GM19193 (cell line): ENCODE results near the gene SGMS1.

ENCODE experiments used
- POLR2A ChIP-seq: IDR thresholded peaks from 4 replicates; pipeline ENCODE4 v1.6.1; 2011; ENCODE audit not compliant: insufficient read depth, insufficient read length; ENCODE audit errors: extremely low read depth

SGMS1 gene

DNA sequence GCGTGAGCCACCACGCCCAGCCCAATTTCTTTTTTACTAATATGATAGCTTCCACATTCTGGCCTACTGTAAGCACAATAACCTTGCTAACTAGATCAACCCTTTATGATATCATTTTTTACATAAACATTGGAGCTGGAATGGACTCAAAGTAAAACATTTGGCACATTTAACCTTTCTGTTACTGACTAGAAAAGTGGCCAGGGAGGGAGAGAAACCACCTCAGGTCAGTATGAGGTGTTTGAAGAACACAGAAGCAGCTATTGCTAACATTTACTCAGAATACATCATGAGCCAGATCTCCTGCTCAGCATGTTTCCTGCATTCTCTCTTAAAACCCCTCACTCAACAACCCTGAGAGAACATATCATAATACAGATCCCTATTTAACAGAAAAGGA is 27.3 kb downstream of the SGMS1 start:
- no peak for TF ChIP-seq POLR2A

DNA sequence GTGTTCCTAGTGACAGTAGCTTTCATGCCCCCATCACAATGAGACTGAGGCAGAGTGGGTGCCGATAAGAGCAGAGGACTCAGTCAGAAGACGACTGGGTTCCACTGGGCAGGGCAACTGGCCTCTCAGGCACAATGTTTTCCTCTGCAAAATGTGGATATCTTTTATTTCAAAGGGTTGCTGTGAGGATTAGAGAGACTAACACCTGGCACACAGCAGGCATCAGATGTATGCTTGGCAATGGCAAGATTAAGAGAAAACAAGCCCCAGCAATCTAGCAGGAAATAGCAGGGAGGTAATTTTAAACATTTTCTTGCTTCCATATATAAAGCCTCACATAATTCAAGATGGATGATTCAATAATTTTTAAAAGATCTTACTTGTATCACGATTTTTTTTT is 28.0 kb downstream of the SGMS1 start:
- TF ChIP-seq POLR2A = no peak

DNA sequence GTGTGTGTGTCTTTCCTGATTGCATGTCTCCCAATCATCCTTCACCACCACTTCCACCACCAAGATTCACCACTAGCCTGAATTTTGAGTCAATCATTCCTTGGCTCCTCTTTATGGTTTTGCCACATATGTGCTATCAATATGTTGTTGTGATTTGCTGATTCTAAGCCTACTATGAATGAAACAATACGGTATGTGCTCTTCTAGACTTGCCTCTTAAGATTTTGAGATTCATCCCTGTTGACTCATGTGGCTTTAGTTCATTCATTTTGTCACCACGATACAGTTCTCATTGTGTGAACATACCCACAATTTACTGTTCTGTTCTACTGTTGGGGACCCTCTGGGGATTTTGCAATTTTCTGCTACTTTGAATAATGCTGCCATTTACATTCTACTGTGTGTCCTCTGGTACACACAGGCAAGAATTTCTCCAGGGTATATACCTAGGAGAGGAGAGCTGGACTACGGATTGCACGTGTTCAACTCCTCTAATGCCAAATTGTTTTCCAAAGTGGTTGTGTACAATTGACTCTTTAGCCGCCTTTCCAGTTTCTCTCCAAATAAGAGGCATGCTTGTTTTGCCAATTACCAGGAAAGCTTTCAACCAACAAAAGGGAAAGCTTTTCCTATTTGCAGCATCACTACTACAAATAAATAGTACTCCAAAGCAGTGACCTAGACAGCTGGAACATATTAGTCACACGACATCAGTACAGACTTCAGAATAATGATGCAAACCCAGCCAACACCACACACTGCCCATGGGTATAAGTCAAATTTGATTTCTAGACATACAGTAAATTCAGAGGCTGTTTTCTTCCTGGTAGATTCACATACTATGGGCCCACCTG is 30.0 kb downstream of the SGMS1 start:
- no peak for TF ChIP-seq POLR2A

DNA sequence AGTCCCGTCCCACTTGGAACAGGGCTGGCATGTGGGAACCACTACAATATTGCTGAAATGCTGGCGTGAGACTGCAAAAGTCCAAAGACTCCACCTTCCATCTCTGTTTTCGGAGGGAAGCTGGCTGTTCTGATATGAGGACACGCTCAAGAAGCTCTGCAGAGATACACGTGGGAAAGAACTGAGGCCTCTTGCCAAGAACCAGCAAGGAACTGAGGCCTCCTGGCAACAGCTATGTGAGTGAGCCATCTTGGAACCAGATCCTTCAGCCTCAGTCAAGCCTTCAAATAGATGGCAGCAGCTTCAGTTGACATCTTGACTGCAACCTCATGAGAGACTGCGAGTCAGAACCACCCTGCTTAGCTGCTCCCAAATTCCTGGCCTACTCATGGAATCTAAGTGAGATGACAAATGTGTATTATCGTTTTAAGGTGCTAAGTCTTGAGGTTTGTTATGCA is 30.8 kb downstream of the SGMS1 start:
- TF ChIP-seq POLR2A = no peak

DNA sequence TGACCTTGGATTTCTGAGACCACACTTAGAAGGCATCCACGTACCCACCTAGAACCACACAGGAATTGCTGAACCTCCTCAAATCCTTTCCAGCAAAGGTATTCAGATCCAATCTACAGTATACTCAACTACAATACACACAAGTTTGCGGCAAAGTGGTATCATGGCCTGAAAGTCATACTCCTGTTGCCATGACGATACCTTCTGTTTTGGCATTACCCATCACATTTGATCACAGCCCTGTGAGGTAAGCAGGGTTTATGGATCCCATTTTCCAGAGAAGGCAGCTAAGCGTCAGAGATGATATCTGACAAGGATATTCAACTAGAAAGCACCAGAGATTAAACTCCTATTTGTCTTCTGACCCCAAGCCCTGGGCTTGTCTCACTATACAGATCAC is 32.8 kb downstream of the SGMS1 start:
- TF ChIP-seq POLR2A = no peak

DNA sequence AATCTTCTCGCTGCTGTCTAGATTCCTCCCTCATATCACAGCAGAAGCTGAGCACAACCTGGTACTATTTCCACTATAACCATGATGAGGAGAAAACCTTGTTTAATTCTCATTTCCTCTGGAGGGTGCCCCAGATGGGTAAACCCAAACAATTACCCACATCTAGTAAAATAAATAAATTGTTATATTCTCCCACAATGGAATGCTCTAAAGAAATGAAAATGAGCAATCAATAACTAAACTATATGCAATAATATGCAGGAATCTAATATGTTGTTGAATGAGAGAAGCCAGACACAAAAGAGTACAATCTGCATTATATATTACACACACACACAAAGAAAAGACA is 37.0 kb downstream of the SGMS1 start:
- TF ChIP-seq POLR2A = no peak

DNA sequence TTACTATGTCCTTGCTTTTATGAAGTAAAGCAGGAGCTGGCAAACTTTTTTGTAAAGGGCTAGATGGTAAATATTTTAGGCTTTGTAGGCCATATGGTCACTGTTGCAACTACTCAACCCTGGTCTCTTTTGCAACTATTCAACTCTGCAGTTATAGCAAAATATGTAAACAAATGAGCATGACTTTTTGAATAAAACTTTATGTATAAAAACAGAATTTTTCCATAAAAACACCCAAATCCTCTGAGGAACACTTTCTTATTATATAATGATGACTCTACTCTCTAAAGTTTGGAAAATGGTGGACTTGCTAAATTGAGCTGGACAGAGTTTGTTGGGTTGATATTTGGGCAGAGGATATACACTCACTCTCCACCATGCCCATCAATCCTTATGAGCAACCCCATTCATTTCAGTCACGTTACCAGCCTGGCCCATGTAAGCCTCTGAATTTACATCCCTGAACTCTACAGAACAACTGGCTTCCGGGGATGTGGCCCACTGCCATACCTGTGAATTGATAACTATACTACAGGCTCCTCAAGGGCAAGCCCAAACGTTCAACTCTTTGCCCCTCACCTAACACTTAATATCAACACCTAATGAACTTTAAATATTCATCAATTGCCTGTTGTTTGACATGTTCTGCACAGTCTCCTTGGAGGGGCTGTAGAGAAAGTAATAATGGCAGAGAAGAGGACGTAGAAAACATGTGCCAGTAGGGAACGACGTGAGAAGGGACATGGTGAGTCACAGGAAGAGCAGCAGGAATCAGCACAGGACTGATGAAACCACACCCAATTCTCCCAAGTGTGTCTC is 37.6 kb downstream of the SGMS1 start:
- TF ChIP-seq POLR2A = no peak

DNA sequence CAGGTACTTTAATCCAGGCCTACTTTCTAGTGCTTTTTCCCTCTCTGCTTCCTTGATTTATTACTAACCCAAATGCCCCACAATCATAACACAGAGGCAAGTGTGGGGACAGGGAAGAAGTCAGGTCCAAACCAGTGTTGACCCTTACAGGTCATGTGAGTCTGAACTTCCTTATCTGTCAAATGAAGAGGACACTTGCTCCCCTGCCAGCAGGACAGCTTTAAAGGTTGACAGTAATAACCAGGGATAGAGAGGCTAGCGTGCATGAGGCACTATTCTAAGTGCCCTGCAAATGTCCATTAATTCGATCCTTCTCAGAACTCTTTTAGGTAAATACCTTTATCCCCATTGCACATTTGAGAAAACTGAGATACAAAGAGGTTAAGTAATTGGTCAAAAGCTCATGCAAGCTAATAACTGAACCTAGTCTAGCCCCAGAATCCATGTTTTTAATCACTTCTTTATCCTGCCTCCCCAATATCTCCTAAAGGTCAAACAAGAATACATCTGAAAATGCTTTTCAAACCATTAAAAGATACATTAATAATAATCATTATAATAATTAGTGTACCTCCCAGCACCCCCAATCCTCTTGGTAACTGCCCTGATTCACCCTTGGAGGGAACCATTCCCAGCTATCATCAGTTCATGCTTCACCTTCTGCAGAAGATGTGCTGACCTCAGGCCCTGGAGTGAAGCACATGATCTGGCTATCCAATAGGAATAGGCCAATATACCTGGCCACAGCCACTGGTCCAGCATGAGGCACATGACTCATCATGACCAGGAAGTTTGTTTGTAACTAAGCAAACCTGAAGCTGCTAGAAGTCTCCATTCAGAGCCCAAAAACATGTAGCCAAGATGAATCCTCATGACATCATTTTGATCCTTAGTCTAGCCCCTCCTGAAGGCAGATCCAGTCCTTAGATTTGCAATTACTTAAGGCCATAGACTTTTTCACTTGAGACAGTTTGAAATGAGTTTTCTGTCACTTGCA is 40.7 kb downstream of the SGMS1 start:
- no peak for TF ChIP-seq POLR2A

DNA sequence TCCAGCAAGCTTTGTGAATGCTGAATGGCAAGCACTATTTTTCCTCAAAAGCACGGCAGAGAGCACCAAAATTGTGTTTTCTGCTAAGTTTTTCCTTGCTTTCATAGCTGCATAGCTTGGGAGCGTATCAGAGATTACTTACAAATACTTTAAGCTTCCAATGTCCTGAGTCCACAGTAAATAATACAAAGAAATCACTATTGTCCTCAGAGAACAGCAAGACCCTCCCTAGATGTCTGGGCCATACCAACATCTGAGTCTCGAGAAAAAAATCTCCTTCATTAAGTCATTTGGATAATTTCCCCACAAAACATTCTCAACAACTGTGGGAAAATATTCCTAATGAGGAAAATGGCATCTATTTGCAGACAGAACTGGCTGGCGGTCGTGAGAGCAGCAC is 41.7 kb downstream of the SGMS1 start:
- no peak for TF ChIP-seq POLR2A

DNA sequence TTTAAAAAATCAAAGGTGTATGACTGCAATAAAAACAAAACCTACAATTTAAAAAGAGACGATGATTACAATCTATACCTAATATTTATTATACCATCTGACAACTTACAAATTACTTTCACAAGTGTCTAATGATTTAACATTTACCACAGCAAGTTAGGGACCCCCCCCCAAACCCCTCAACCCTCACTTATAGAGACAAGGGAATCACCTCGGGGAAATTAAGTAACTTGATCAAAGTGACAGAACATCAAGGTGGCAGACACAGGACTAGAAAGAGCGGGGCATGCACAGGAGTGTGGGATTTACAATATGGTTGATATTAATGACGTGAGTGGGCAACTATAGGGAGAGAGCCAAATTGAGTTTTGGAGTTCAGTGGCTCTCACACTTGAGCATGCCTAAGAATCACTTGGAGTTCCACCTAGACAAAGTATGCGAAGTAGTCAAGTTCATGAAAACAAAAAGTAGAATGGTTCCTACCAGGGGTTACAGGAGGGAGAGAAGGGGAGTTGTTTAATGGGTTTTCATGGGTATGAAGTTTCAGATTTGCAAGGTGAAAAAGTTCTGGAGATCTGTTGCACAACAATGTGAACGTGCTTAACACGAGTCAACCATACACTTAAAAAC is 43.4 kb downstream of the SGMS1 start:
- TF ChIP-seq POLR2A = no peak

DNA sequence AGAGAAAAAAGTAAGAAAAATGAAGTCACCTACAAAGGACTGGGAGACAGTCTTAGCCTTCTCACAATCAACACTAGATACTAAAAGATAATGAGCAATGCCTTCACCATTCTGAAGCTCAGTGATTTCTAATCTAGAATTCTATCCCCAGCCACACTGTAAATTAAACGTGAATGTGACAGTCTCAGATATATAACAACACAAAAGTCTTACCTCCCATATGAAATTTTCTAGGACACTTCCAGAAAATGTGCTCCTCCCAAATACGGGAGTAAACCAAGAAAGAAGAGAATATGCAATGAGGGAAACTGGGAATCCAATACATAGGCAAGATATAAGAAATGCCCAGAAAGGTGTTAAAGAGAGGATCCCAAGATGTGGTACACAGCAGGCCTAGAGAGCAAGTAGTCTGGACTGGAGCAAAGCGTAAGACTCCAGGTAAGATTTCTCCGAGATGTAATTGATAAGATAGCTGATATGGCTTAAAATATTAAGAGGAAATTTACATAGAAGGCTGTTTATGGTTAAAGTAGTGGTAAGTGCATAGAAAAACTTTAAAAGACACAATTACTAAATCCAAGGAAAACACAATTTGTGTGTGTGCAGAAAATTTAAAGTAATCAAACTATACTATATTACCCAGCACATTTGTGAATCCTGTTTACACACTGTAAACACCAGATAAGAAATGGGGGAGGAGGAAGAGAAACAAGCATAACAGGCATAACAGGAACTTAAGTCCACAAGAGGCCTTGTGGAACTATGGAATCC is 44.1 kb downstream of the SGMS1 start:
- TF ChIP-seq POLR2A = no peak

DNA sequence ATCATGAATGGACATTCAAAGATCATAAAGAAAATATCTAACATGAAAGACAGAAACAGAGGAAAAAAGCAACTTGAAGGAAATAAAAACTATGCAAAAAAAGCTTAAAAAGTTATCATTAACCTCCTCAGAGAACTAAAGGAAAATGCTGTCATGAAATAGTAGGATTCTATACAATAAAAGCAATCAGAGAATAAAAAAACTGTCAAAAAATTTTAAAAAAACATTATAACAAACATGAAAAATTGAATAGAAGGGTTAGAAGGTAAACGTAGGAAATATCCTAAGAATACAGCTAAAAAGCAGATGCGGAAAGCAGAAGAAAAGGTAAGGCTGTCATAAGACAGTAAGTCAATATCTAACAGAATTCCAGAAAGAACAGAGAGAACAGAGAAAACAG is 44.8 kb downstream of the SGMS1 start:
- no peak for TF ChIP-seq POLR2A

DNA sequence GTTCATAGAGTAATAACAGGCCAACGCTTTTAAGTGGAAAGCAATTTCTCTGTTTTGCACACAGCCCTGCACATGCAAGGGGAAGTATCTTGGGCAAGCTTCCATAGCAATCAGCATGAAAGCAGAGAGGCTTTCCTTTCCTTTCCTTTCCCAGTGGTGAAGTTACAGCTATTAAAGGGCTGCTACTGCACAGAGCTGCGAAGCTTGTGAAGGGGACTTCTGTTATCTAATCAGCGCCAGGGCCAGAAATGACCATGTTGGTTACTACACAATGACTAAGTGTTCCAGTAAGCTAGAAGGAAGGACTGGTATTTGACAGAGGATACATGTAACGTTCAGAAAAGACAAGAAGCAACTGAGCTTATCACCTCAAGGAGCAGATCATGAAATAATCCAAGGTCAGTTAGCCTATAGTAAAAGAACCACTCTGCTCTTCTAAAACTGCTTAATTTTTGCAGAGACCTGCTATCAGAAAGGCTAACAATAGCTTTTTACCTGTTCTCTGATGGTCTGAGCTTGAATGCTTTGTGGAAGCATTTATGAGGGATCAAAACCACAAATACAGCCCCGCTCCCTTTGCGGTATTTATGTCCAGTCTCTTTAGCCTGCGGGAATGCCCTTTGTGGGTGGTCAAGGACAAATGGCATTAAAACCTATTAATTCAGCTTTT is 45.9 kb downstream of the SGMS1 start:
- TF ChIP-seq POLR2A = no peak
